Measurements from ENCODE around the gene FBXL5. TPM values are rescaled to one million over a fixed set of nuclear protein-coding genes. Genes with fewer than 3 reads are reported as not detected.

Gene FBXL5
- total RNA-seq, 3 donors from 2014 or later = 44.8 to 104 (median 60.4) TPM

DNA sequence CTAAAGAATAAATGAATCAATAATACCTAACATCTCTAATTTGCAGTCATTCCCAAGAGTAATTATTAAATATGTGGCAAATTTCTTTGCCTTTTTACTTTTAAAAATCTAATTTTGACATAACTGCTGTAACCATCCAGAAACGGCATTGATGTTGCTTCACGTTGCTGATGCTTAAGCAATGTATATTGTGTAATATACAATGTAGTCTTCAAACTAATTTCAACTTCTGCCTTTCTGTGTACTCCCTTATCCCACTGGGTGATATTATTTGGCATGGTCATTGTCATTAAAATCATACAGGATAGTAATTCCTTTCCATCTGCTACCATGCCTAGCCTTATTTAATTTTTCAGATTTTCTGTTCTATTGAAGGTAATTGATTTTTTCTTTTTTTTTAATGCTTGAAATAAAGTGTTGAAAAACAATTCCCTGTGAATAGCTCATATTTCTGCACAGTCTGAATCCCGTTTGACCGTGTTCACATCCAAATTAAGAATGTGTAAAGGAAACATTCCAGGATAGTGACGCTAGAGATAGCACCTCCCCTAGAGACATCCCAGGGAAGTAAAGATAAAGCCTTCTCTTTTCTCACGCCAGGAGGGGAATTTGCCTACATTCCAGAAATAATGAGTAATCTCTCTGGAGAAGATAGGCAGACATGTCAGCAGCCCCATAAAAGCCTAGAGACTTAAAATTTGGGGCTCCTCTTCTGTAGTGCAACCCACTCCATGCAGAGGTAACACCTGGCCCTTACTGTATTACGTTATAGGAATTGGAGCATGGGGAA lies 35.1 kb upstream of the FBXL5 start:
- DNase-seq = no peak
- Histone ChIP-seq H3K36me3 (ENCODE audit: low read depth) (peaks cover 6% of the 10 kb centered on the region), H3K4me3 (no peak overlapping the region), H3K9me3 (no peaks in the 10 kb centered on the region), H3K4me1 (ENCODE audit: low read depth) (no peaks in the 10 kb centered on the region)
- intact Hi-C loops (cut with DNase I, micrococcal nuclease) = no loop called here
- ATAC-seq = no peak
- TF ChIP-seq, protein P1, sequence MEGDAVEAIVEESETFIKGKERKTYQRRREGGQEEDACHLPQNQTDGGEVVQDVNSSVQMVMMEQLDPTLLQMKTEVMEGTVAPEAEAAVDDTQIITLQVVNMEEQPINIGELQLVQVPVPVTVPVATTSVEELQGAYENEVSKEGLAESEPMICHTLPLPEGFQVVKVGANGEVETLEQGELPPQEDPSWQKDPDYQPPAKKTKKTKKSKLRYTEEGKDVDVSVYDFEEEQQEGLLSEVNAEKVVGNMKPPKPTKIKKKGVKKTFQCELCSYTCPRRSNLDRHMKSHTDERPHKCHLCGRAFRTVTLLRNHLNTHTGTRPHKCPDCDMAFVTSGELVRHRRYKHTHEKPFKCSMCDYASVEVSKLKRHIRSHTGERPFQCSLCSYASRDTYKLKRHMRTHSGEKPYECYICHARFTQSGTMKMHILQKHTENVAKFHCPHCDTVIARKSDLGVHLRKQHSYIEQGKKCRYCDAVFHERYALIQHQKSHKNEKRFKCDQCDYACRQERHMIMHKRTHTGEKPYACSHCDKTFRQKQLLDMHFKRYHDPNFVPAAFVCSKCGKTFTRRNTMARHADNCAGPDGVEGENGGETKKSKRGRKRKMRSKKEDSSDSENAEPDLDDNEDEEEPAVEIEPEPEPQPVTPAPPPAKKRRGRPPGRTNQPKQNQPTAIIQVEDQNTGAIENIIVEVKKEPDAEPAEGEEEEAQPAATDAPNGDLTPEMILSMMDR (IDR thresholded peaks at IDR 0.05) = no peak

DNA sequence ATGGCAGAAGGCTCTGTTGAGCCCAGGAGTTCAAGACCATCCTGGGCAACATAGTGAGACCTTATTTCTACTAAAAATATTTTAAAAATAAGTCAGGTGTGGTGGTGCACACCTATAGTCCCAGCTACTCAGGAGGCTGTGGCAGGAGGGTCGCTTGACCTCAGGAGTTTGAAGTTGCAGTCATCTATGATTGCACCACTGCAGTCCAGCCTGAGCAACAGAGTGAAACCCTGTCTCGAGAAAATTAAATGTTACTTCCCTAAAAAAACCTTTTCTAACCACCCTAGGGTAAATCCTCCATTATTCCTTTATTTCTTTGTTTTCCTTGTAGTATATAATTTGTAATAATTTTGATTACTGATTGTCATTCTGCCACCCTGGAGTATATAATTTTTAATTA lies 34.4 kb upstream of the FBXL5 start:
- no peaks in the 10 kb centered on the region for H3K9me3 ChIP-seq
- TF ChIP-seq, protein P1 (IDR thresholded peaks at IDR 0.05) = no peak
- intact Hi-C loops (cut with DNase I, micrococcal nuclease) = no loop called here
- ATAC-seq (peak; percentile 15), DNase-seq (no peak)
- H3K36me3 ChIP-seq (ENCODE audit: low read depth) = peaks cover 6% of the 10 kb centered on the region
- no peak overlapping the region for H3K4me3 ChIP-seq
- H3K4me1 ChIP-seq (ENCODE audit: low read depth) = no peaks in the 10 kb centered on the region

DNA sequence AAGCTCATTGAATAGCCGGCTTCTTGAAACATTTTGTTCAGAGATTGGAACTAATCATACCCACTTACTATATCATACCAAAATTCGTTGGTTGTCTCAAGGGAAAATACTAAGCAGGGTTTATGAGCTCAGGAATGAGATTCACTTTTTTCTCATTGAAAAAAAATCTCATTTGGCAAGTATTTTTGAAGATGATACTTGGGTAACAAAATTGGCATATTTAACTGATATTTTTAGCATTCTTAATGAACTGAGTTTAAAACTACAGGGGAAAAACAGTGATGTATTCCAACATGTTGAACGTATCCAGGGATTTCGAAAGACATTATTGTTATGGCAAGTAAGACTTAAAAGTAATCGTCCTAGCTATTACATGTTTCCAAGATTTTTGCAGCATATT lies 32.9 kb upstream of the FBXL5 start:
- Histone ChIP-seq H3K4me1 (ENCODE audit: low read depth) (peaks cover 10% of the 10 kb centered on the region), H3K4me3 (no peak overlapping the region), H3K36me3 (ENCODE audit: low read depth) (peaks cover 6% of the 10 kb centered on the region), H3K9me3 (no peaks in the 10 kb centered on the region)
- intact Hi-C loops (cut with DNase I, micrococcal nuclease) = no loop called here
- DNase-seq (no peak), ATAC-seq (no peak)
- TF ChIP-seq, protein P1 (IDR thresholded peaks at IDR 0.05) = no peak

DNA sequence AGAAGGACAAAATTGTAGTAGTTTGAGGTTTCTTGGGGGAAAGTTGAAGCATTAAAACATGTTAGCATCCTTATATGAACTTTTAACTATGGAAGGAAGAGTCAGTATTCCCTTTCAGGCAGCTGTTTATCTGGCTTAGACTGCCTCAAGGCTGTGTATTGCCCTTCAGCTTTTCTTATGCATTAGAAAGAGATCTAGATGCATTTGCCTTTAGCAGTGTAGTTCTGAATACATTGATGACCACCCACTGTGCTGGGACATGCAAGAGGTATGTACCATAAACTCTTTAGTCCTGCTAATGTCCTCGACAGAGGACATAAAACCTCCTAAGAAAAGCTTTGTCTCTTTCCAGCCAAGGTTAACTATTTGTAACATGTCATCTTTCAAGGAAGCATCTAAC lies 29.3 kb upstream of the FBXL5 start:
- TF ChIP-seq, protein P1 (IDR thresholded peaks at IDR 0.05) = no peak
- no peak overlapping the region for H3K4me3 ChIP-seq
- no peak for DNase-seq
- no peaks in the 10 kb centered on the region for H3K9me3 ChIP-seq
- H3K4me1 ChIP-seq (ENCODE audit: low read depth) = peaks cover 13% of the 10 kb centered on the region
- intact Hi-C loops (cut with DNase I, micrococcal nuclease) = no loop called here
- no peak for ATAC-seq
- peaks cover 6% of the 10 kb centered on the region for H3K36me3 ChIP-seq (ENCODE audit: low read depth)

DNA sequence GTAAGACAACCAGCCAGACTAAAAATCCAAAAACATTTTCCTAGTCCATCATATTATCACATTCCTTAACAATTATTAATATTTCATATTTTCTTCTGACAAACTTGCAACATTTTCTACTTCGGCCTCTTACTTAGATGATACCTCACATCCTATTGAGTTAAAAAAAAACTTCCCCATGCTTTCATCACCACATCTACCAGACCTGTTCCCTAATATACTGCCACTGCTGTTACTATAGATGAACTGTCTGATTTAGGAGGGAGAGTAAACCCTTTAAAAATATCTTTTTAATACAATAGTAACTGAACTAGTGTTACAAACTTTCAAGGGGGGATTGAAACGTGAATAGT lies 28.0 kb upstream of the FBXL5 start:
- no peaks in the 10 kb centered on the region for H3K9me3 ChIP-seq
- intact Hi-C loops (cut with DNase I, micrococcal nuclease) = no loop called here
- peaks cover 13% of the 10 kb centered on the region for H3K4me1 ChIP-seq (ENCODE audit: low read depth)
- no peak for DNase-seq
- ATAC-seq = no peak
- TF ChIP-seq, protein P1 (IDR thresholded peaks at IDR 0.05) = no peak
- H3K36me3 ChIP-seq (ENCODE audit: low read depth) = peaks cover 6% of the 10 kb centered on the region
- no peak overlapping the region for H3K4me3 ChIP-seq

All from mucosa of descending colon (tissue), 3 donors.